ENCODE data around the gene LHX2. TPM values are rescaled to one million over a fixed set of nuclear protein-coding genes. Genes with fewer than 3 reads are reported as not detected.

LHX2 gene
- total RNA-seq, 2 experiments from 2014 or later, result 0.14 TPM; not detected in 1

DNA sequence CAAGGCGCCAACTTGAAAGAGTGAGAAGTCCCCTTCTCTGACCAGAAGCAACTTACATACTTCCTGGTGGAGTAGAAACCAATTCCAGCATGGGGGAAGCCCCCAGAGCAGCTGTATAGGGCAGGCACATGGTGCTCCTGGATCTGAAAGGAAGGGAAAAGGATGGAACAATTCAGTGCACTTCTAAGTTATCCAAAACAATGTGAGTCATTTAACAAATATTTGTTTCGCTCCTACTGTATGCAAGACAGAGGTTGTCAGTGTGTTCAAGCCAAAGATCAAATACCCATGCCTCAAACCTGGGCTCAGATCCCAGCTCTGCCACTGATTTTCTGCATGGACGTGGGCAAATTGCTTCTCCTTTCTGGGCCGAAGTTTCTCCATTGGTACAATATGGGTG is 67.1 kb downstream of the LHX2 start:
- no peak overlapping the region for H3K27ac ChIP-seq (ENCODE audit: low read depth in 1 of 2, low read length in 2 of 2)
- no peaks in the 10 kb centered on the region for H3K36me3 Mint-ChIP-seq (ENCODE audit: low read depth)
- intact Hi-C loops (cut with DNase I, micrococcal nuclease), result no loop called here
- H3K36me3 ChIP-seq (ENCODE audit: insufficient read depth, low read length), result no peaks in the 10 kb centered on the region
- peaks cover 0 to 4% of the 10 kb centered on the region in 2 experiments for H3K27me3 ChIP-seq (ENCODE audit: control insufficient read depth in 1 of 2, insufficient read depth in 2 of 2, low read length in 2 of 2)
- H3K4me1 Mint-ChIP-seq (ENCODE audit: low read depth), result no peaks in the 10 kb centered on the region
- H3K27ac Mint-ChIP-seq, result no peak overlapping the region
- DNase-seq, result no peak
- no peak overlapping the region for H3K4me3 ChIP-seq (ENCODE audit: low read length)
- H3K27me3 Mint-ChIP-seq, result peaks cover 21% of the 10 kb centered on the region
- CTCF ChIA-PET, result no interaction called here
- no peak overlapping the region for H3K4me3 Mint-ChIP-seq
- POLR2A ChIA-PET, result no interaction called here
- TF ChIP-seq, protein P1, sequence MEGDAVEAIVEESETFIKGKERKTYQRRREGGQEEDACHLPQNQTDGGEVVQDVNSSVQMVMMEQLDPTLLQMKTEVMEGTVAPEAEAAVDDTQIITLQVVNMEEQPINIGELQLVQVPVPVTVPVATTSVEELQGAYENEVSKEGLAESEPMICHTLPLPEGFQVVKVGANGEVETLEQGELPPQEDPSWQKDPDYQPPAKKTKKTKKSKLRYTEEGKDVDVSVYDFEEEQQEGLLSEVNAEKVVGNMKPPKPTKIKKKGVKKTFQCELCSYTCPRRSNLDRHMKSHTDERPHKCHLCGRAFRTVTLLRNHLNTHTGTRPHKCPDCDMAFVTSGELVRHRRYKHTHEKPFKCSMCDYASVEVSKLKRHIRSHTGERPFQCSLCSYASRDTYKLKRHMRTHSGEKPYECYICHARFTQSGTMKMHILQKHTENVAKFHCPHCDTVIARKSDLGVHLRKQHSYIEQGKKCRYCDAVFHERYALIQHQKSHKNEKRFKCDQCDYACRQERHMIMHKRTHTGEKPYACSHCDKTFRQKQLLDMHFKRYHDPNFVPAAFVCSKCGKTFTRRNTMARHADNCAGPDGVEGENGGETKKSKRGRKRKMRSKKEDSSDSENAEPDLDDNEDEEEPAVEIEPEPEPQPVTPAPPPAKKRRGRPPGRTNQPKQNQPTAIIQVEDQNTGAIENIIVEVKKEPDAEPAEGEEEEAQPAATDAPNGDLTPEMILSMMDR (IDR thresholded peaks at IDR 0.05), result no peak
- no peaks in the 10 kb centered on the region for H3K9me3 Mint-ChIP-seq
- no peaks in the 10 kb centered on the region for H3K4me1 ChIP-seq (ENCODE audit: insufficient read depth, low read length)
- H3K9me3 ChIP-seq (ENCODE audit: control insufficient read depth in 1 of 2, insufficient read depth in 1 of 2, low read length in 2 of 2), result no peaks in the 10 kb centered on the region
- ATAC-seq (ENCODE audit: poor library complexity), result no peak

DNA sequence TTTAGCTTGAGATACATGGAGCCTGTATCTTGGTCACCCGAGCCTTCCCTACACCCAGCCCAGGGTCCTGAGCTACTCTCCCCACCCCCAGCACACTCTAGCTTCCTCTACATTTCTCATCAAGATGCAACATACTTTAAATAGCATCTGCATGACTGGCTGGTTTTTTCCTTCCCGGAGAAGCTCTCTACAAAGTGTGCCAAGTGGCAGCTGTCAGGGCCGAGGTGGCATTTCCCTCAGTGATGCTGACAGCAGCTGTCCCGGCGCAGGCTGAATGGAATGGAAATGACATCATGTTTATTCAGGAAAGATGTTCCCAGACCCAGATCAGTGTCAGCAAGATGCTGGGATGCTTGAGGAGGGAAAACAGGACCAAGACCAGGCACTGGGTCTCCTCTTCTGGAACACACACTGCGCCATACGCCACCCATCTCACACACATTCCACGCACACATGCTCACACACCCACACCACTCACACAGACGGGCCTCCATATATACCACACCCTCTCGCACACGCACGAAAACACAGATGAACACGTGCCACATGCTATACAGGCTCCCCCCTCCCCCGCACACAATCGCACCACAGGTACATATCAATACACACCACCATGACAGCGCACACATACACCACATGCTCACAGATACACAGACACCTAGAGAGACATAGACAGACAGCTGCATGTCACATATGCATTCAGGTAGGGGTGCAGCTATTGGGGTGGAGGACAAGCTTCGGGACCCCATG is 67.8 kb downstream of the LHX2 start:
- Mint-ChIP-seq H3K9me3 (no peaks in the 10 kb centered on the region), H3K4me3 (no peak overlapping the region), H3K4me1 (ENCODE audit: low read depth) (no peaks in the 10 kb centered on the region), H3K36me3 (ENCODE audit: low read depth) (no peaks in the 10 kb centered on the region), H3K27me3 (peaks cover 15% of the 10 kb centered on the region), H3K27ac (no peak overlapping the region)
- no peaks in the 10 kb centered on the region for H3K36me3 ChIP-seq (ENCODE audit: insufficient read depth, low read length)
- no peak overlapping the region for H3K4me3 ChIP-seq (ENCODE audit: low read length)
- no peaks in the 10 kb centered on the region for H3K4me1 ChIP-seq (ENCODE audit: insufficient read depth, low read length)
- ChIA-PET CTCF (no interaction called here), POLR2A (no interaction called here)
- H3K9me3 ChIP-seq (ENCODE audit: control insufficient read depth in 1 of 2, insufficient read depth in 1 of 2, low read length in 2 of 2), result no peaks in the 10 kb centered on the region
- H3K27me3 ChIP-seq (ENCODE audit: control insufficient read depth in 1 of 2, insufficient read depth in 2 of 2, low read length in 2 of 2), result no peaks in the 10 kb centered on the region
- no peak for ATAC-seq (ENCODE audit: poor library complexity)
- intact Hi-C loops (cut with DNase I, micrococcal nuclease), result no loop called here
- TF ChIP-seq, protein P1 (IDR thresholded peaks at IDR 0.05), result no peak
- no peak for DNase-seq
- no peak overlapping the region for H3K27ac ChIP-seq (ENCODE audit: low read depth in 1 of 2, low read length in 2 of 2)

DNA sequence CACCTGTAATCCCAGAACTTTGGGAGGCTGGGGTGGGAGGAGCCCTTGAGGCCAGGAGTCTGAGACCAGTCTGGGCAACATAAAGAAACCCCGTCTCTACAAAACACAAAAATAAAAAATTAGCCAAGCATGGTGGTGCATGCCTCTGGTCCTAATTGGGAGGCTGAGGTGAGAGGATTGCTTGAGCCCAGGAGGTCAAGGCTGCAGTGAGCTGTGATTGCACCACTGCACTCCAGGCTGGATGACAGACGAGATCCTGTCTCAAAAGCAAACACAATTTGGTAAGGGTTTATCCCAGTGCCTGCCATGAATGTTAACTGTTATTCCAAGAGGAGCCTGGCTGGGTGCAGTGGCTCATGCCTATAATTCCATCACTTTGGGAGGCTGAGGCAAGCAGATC is 71.1 kb downstream of the LHX2 start:
- Histone ChIP-seq H3K4me3 (ENCODE audit: low read length) (no peak overlapping the region), H3K27me3 (ENCODE audit: control insufficient read depth in 1 of 2, insufficient read depth in 2 of 2, low read length in 2 of 2) (no peaks in the 10 kb centered on the region), H3K27ac (ENCODE audit: low read depth in 1 of 2, low read length in 2 of 2) (no peak overlapping the region), H3K36me3 (ENCODE audit: insufficient read depth, low read length) (no peaks in the 10 kb centered on the region), H3K9me3 (ENCODE audit: control insufficient read depth in 1 of 2, insufficient read depth in 1 of 2, low read length in 2 of 2) (peaks cover 0 to 6% of the 10 kb centered on the region in 2 experiments), H3K4me1 (ENCODE audit: insufficient read depth, low read length) (no peaks in the 10 kb centered on the region)
- peaks cover 2% of the 10 kb centered on the region for H3K27me3 Mint-ChIP-seq
- H3K4me1 Mint-ChIP-seq (ENCODE audit: low read depth), result no peaks in the 10 kb centered on the region
- no peaks in the 10 kb centered on the region for H3K36me3 Mint-ChIP-seq (ENCODE audit: low read depth)
- no peak overlapping the region for H3K4me3 Mint-ChIP-seq
- ChIA-PET POLR2A (no interaction called here), CTCF (no interaction called here)
- no peak overlapping the region for H3K27ac Mint-ChIP-seq
- no peak for DNase-seq
- intact Hi-C loops (cut with DNase I, micrococcal nuclease), result no loop called here
- TF ChIP-seq, protein P1 (IDR thresholded peaks at IDR 0.05), result no peak
- peaks cover 7% of the 10 kb centered on the region for H3K9me3 Mint-ChIP-seq
- no peak for ATAC-seq (ENCODE audit: poor library complexity)

Other genes starting within 250 kb of the LHX2 start
- gene DENND1A, start 81.6 kb upstream of the LHX2 start, total RNA-seq, result 10 to 100 TPM; 20.0 to 20.6 TPM
- 1 to 10 TPM in 1 of 2 experiments, under 1 TPM in 1; 0.89 to 1.7 TPM for gene NEK6, start 246.2 kb downstream of the LHX2 start, total RNA-seq

Measured in CD4-positive, alpha-beta T cell (primary cell).